LNCAP (cell line): Measurements from ENCODE around the gene SPIN3.

ENCODE experiments used
- CTCF ChIP-seq: fragments of 450-650 bp; IDR thresholded peaks from 2 replicates; pipeline ENCODE4 v1.5.1; 2017; ENCODE audit warnings: mild to moderate bottlenecking

The SPIN3 gene

DNA sequence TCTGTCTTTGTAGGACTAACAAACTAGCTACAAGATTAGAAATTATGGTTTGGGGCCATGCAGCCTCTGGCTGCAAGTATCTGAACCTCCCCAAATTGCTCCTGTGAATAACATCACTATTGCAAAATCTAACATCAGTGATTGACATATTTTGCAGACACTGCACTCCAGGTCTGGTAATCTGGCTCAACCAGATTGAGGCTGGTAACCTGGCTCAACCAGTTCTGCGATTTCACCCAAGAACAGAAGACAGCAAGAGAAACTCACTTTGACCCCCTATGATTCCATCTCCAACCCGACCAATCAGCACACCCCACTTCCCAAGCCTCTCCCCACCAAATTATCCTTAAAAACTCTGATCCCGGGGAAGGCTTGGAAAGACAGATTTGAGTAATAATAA is 20.9 kb downstream of the SPIN3 start:
- no peak for TF ChIP-seq CTCF

DNA sequence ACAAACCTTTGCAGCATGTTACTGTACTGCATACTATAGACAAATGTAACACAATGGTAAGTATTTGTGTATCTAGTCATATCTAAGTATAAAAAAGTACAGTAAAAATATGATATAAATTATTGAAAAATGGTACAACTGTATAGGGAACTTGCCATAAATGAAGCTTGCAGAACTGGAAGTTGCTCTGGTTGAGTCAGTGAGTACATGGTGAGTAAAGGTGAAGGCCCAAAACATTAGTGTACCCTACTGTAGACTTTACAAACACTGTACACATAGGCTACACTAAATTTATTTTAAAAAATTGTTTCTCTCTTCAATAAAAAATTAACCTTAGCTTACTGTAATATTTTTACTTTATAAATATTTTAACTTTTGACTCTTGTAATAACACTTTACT is 25.8 kb downstream of the SPIN3 start:
- no peak for TF ChIP-seq CTCF

DNA sequence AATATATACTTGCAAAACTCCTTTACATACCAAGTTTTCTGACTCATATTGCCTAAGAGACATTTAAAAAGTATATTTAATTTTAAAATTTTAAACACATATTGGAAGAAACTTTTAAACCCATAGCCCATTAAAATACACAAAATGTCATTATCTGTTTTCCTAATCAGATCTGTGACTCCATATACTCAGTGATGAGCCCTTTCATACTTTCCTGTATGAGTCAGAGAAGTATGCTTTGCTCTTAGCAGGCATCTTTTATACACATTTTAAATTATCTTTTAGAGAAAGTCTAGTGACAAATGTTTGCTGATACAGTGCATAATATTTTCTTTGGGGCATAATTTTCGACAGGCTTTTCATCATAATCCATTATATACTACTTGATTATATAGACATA is 26.4 kb downstream of the SPIN3 start:
- no peak for TF ChIP-seq CTCF

- TF ChIP-seq CTCF, result no peak
Observed at GRCh38 chrX:56963377-56963776, 32.0 kb downstream of the SPIN3 start.

GRCh38 chrX:56947699-56948098 is 47.6 kb downstream of the SPIN3 start:
- no peak for TF ChIP-seq CTCF

DNA sequence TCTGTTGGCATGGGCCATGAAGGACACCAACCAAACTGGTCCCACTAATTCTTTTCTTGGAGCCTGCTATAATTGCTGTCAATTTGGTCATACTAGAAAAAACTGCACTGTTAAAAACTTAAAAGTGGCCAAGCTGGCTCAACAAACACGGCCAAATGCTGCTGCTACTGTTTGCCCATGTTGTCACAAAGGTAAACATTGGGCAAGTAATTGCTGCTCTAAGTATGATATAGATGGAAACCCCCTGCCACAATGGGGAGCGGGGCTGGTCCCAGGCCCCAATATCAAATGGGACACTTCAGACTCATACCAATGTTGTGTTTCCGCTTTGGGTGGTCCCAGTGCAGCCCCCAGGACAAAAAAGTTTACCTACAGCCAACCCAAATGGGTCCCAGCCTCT is 52.1 kb downstream of the SPIN3 start:
- TF ChIP-seq CTCF, result no peak
